BLaER1 (cell line): ENCODE results near the gene PSMC6.
A peak's percentile ranks its signal among the peaks of the same experiment; 100 is the strongest.
"Not testable (repeated sequence)": the region's sequence is repeated elsewhere in the genome, so short reads cannot be mapped to it uniquely, and the experiment has no call there.

Experiments used
- H3K27ac ChIP-seq: shearing (Covaris generic); formaldehyde crosslinking; 2 replicates; pipeline ENCODE4 v1.8.1; 2022
- H3K27me3 ChIP-seq: shearing (Covaris generic); formaldehyde crosslinking; 2 replicates; pipeline ENCODE4 v1.8.1; 2022
- H3K36me3 ChIP-seq: shearing (Covaris generic); formaldehyde crosslinking; 2 replicates; pipeline ENCODE4 v1.8.1; 2022
- H3K4me1 ChIP-seq: shearing (Covaris generic); formaldehyde crosslinking; 2 replicates; pipeline ENCODE4 v1.8.1; 2022
- H3K4me2 ChIP-seq: shearing (Covaris generic); formaldehyde crosslinking; 2 replicates; pipeline ENCODE4 v1.8.1; 2022
- H3K4me3 ChIP-seq: shearing (Covaris generic); formaldehyde crosslinking; 2 replicates; pipeline ENCODE4 v1.8.1; 2022
- H3K9ac ChIP-seq: shearing (Covaris generic); formaldehyde crosslinking; 2 replicates; pipeline ENCODE4 v1.8.1; 2022
- H3K9me3 ChIP-seq: shearing (Covaris generic); formaldehyde crosslinking; 2 replicates; pipeline ENCODE4 v1.8.1; 2022
- H4K20me1 ChIP-seq: shearing (Covaris generic); formaldehyde crosslinking; 2 replicates; pipeline ENCODE4 v1.8.1; 2022
- Cebpa-rat ChIP-seq: shearing (Covaris generic); IDR thresholded peaks from 2 replicates; pipeline ENCODE4 v1.8.1; 2022

The PSMC6 gene

GRCh38 chr14:52706286-52706685 is 714 bp upstream of the PSMC6 start:
- Histone ChIP-seq H3K9ac (peak overlapping the region; percentile 96), H3K36me3 (peaks cover 21% of the 10 kb centered on the region), H3K27me3 (no peaks in the 10 kb centered on the region), H3K4me3 (peak overlapping the region; percentile 94), H3K4me2 (peak overlapping the region; percentile 88), H3K9me3 (no peaks in the 10 kb centered on the region), H3K27ac (peak overlapping the region; percentile 92), H4K20me1 (peaks cover 29% of the 10 kb centered on the region; the same call in 1 of the 2 replicates), H3K4me1 (peaks cover 23% of the 10 kb centered on the region)
- TF ChIP-seq Cebpa-rat: no peak

- no peak overlapping the region for H3K27ac ChIP-seq
- H3K4me2 ChIP-seq: no peak overlapping the region
- H3K4me3 ChIP-seq: no peak overlapping the region
- no peaks in the 10 kb centered on the region for H3K27me3 ChIP-seq
- no peak overlapping the region for H3K9ac ChIP-seq
- TF ChIP-seq Cebpa-rat: no peak
- peaks cover 43% of the 10 kb centered on the region for H4K20me1 ChIP-seq
- no peaks in the 10 kb centered on the region for H3K9me3 ChIP-seq
- H3K4me1 ChIP-seq: peaks cover 15% of the 10 kb centered on the region
- H3K36me3 ChIP-seq: peaks cover 75% of the 10 kb centered on the region
These were observed 4.7 kb downstream of the PSMC6 start for GRCh38 chr14:52711666-52712065.

- Histone ChIP-seq H3K4me2 (no peak overlapping the region), H3K36me3 (peaks cover 96% of the 10 kb centered on the region), H4K20me1 (peaks cover 19% of the 10 kb centered on the region), H3K9me3 (no peaks in the 10 kb centered on the region), H3K4me3 (no peak overlapping the region), H3K4me1 (no peaks in the 10 kb centered on the region; the same call in 1 of the 2 replicates), H3K9ac (no peak overlapping the region), H3K27me3 (no peaks in the 10 kb centered on the region), H3K27ac (no peak overlapping the region)
- TF ChIP-seq Cebpa-rat: no peak
These were observed 9.2 kb downstream of the PSMC6 start for GRCh38 chr14:52716155-52716554.

- H3K4me2 ChIP-seq: peak overlapping the region; percentile 56
- no peak overlapping the region for H3K9ac ChIP-seq
- H3K4me3 ChIP-seq: no peak overlapping the region
- TF ChIP-seq Cebpa-rat: no peak
- H4K20me1 ChIP-seq: peaks cover 48% of the 10 kb centered on the region
- H3K4me1 ChIP-seq: peaks cover 23% of the 10 kb centered on the region
- no peaks in the 10 kb centered on the region for H3K9me3 ChIP-seq
- peaks cover 91% of the 10 kb centered on the region for H3K36me3 ChIP-seq
- no peaks in the 10 kb centered on the region for H3K27me3 ChIP-seq
- no peak overlapping the region for H3K27ac ChIP-seq
These were observed 16.7 kb downstream of the PSMC6 start for GRCh38 chr14:52723514-52724359.

GRCh38 chr14:52724360-52724644 is 17.3 kb downstream of the PSMC6 start:
- peaks cover 90% of the 10 kb centered on the region for H3K36me3 ChIP-seq
- no peak overlapping the region for H3K4me2 ChIP-seq
- H3K9ac ChIP-seq: no peak overlapping the region
- H3K27ac ChIP-seq: no peak overlapping the region
- TF ChIP-seq Cebpa-rat: no peak
- H3K9me3 ChIP-seq: no peaks in the 10 kb centered on the region
- no peak overlapping the region for H3K4me3 ChIP-seq
- peaks cover 53% of the 10 kb centered on the region for H4K20me1 ChIP-seq
- H3K4me1 ChIP-seq: peaks cover 26% of the 10 kb centered on the region
- H3K27me3 ChIP-seq: no peaks in the 10 kb centered on the region

- H3K4me2 ChIP-seq, H3K27me3 ChIP-seq, H3K27ac ChIP-seq, H3K9ac ChIP-seq, H3K4me3 ChIP-seq, H3K9me3 ChIP-seq: not testable (repeated sequence)
- peaks cover 37% of the 10 kb centered on the region for H4K20me1 ChIP-seq
- peaks cover 32% of the 10 kb centered on the region for H3K4me1 ChIP-seq
- H3K36me3 ChIP-seq: peaks cover 68% of the 10 kb centered on the region
These were observed 20.5 kb downstream of the PSMC6 start for GRCh38 chr14:52727509-52727908.

- H3K27me3 ChIP-seq, H3K4me2 ChIP-seq, H3K27ac ChIP-seq, H3K9me3 ChIP-seq, H3K9ac ChIP-seq, H3K4me3 ChIP-seq: not testable (repeated sequence)
- Histone ChIP-seq H3K4me1 (peaks cover 19% of the 10 kb centered on the region), H4K20me1 (peaks cover 22% of the 10 kb centered on the region), H3K36me3 (peaks cover 67% of the 10 kb centered on the region)
These were observed 22.0 kb downstream of the PSMC6 start for GRCh38 chr14:52729035-52729434.

GRCh38 chr14:52729585-52729924 is 22.6 kb downstream of the PSMC6 start:
- H3K4me1 ChIP-seq: peaks cover 19% of the 10 kb centered on the region
- H3K36me3 ChIP-seq: peaks cover 66% of the 10 kb centered on the region
- TF ChIP-seq Cebpa-rat: no peak
- H3K4me3 ChIP-seq: peak overlapping the region; percentile 80
- H3K27me3 ChIP-seq: no peaks in the 10 kb centered on the region
- peaks cover 17% of the 10 kb centered on the region for H4K20me1 ChIP-seq
- H3K9ac ChIP-seq: no peak overlapping the region
- 0 out of 2 replicates have a peak, but pooled peaks cover 4% of the 10 kb centered on the region for H3K9me3 ChIP-seq
- peak overlapping the region; percentile 75 for H3K4me2 ChIP-seq
- H3K27ac ChIP-seq: no peak overlapping the region

- Histone ChIP-seq H3K27me3 (no peaks in the 10 kb centered on the region), H3K36me3 (peaks cover 66% of the 10 kb centered on the region), H3K27ac (peak within 1 kb of the TSS; percentile 87), H4K20me1 (peaks cover 17% of the 10 kb centered on the region), H3K4me1 (peaks cover 19% of the 10 kb centered on the region), H3K9me3 (0 out of 2 replicates have a peak, but pooled peaks cover 4% of the 10 kb centered on the region), H3K4me2 (peak within 1 kb of the TSS; percentile 89), H3K9ac (peak within 1 kb of the TSS; percentile 87), H3K4me3 (peak within 1 kb of the TSS; percentile 80)
- TF ChIP-seq Cebpa-rat: no peak
These were observed 23.1 kb downstream of the PSMC6 start, which contains the start of gene STYX for GRCh38 chr14:52729925-52730708. Gene STYX (plus strand): TSS chr14:52730166. CDS start chr14:52730475, 309 bp downstream.

- Histone ChIP-seq H4K20me1 (peaks cover 17% of the 10 kb centered on the region), H3K4me2 (peak overlapping the region; percentile 89), H3K9me3 (0 out of 2 replicates have a peak, but pooled peaks cover 4% of the 10 kb centered on the region), H3K4me1 (peaks cover 19% of the 10 kb centered on the region), H3K4me3 (peak overlapping the region; percentile 80), H3K27me3 (no peaks in the 10 kb centered on the region), H3K9ac (peak overlapping the region; percentile 87), H3K36me3 (peaks cover 63% of the 10 kb centered on the region), H3K27ac (peak overlapping the region; percentile 87)
- TF ChIP-seq Cebpa-rat: no peak
These were observed 23.7 kb downstream of the PSMC6 start for GRCh38 chr14:52730709-52731111.
